ENCODE measurements around the gene ZBTB11.
"Not testable (repeated sequence)": the region's sequence is repeated elsewhere in the genome, so short reads cannot be mapped to it uniquely, and the experiment has no call there.

ZBTB11 gene

GRCh38 chr3:101629219-101629618 lies 47.7 kb downstream of the ZBTB11 start:
- DNase-seq (ENCODE audit: insufficient read length, low spot score) (no peak), FAIRE-seq (no peak)
- no peak for TF ChIP-seq POLR2A (IDR thresholded peaks at IDR 0.05; ENCODE audit: low read depth, low read length)

GRCh38 chr3:101625879-101626278 lies 51.1 kb downstream of the ZBTB11 start:
- TF ChIP-seq POLR2A (IDR thresholded peaks at IDR 0.05; ENCODE audit: low read depth, low read length) = no peak
- FAIRE-seq = no peak
- DNase-seq (ENCODE audit: insufficient read length, low spot score) = no peak

GRCh38 chr3:101624857-101625256 lies 52.1 kb downstream of the ZBTB11 start:
- no peak for TF ChIP-seq POLR2A (IDR thresholded peaks at IDR 0.05; ENCODE audit: low read depth, low read length)
- DNase-seq (ENCODE audit: insufficient read length, low spot score) (no peak), FAIRE-seq (no peak)

GRCh38 chr3:101623656-101624055 lies 53.3 kb downstream of the ZBTB11 start:
- TF ChIP-seq POLR2A (IDR thresholded peaks at IDR 0.05; ENCODE audit: low read depth, low read length) = no peak
- FAIRE-seq (no peak), DNase-seq (ENCODE audit: insufficient read length, low spot score) (no peak)

GRCh38 chr3:101619734-101620133 lies 57.2 kb downstream of the ZBTB11 start:
- FAIRE-seq (no peak), DNase-seq (ENCODE audit: insufficient read length, low spot score) (no peak)
- no peak for TF ChIP-seq POLR2A (IDR thresholded peaks at IDR 0.05; ENCODE audit: low read depth, low read length)

GRCh38 chr3:101618726-101619125 lies 58.2 kb downstream of the ZBTB11 start:
- DNase-seq (ENCODE audit: insufficient read length, low spot score) = no peak
- no peak for TF ChIP-seq POLR2A (IDR thresholded peaks at IDR 0.05; ENCODE audit: low read depth, low read length)
- no peak for FAIRE-seq

GRCh38 chr3:101617478-101617877 lies 59.5 kb downstream of the ZBTB11 start:
- TF ChIP-seq POLR2A (IDR thresholded peaks at IDR 0.05; ENCODE audit: low read depth, low read length) = no peak
- DNase-seq (ENCODE audit: insufficient read length, low spot score) (no peak), FAIRE-seq (no peak)

GRCh38 chr3:101615525-101615924 lies 61.4 kb downstream of the ZBTB11 start:
- DNase-seq (ENCODE audit: insufficient read length, low spot score) (no peak), FAIRE-seq (no peak)

GRCh38 chr3:101613014-101613413 lies 63.9 kb downstream of the ZBTB11 start:
- FAIRE-seq; DNase-seq (ENCODE audit: insufficient read length, low spot score): not testable (repeated sequence)

More at GRCh38 chr3:101615525-101615924, 61.4 kb downstream of the ZBTB11 start:
- TF ChIP-seq POLR2A (IDR thresholded peaks at IDR 0.05; ENCODE audit: low read depth, low read length) = no peak

- DNase-seq (ENCODE audit: insufficient read length, low spot score) (no peak), FAIRE-seq (no peak)
- TF ChIP-seq POLR2A (IDR thresholded peaks at IDR 0.05; ENCODE audit: low read depth, low read length) = no peak
These were observed 65.9 kb downstream of the ZBTB11 start for GRCh38 chr3:101611023-101611422.

- DNase-seq (ENCODE audit: insufficient read length, low spot score); FAIRE-seq: not testable (repeated sequence)
These were observed 71.5 kb downstream of the ZBTB11 start for GRCh38 chr3:101605398-101605797.

- DNase-seq (ENCODE audit: insufficient read length, low spot score) = no peak
- TF ChIP-seq POLR2A (IDR thresholded peaks at IDR 0.05; ENCODE audit: low read depth, low read length) = no peak
- no peak for FAIRE-seq
These were observed 73.7 kb downstream of the ZBTB11 start for GRCh38 chr3:101603184-101603583.

- DNase-seq (ENCODE audit: insufficient read length, low spot score) = no peak
- no peak for FAIRE-seq
- TF ChIP-seq POLR2A (IDR thresholded peaks at IDR 0.05; ENCODE audit: low read depth, low read length) = no peak
These were observed 74.2 kb downstream of the ZBTB11 start for GRCh38 chr3:101602731-101603130.

All from H54 (cell line).